GM06990 (cell line): Measurements from ENCODE around the gene FOXN3.

Source experiments
- DNase-seq: peaks from one replicate; pipeline ENCODE4 v3.0.0-alpha.2; 2011; ENCODE audit not compliant: insufficient read length; ENCODE audit errors: extremely low read depth
- H3K27me3 ChIP-seq: replicated peaks from 2 replicates; pipeline ENCODE4 v1.6.0; 2011; ENCODE audit warnings: low read length; ENCODE audit not compliant: control insufficient read depth, insufficient read depth
- H3K36me3 ChIP-seq: 2 replicates; pipeline ENCODE4 v1.5.1; 2011; ENCODE audit warnings: low read length; ENCODE audit not compliant: control insufficient read depth, insufficient read depth
- H3K4me3 ChIP-seq: replicated peaks from 2 replicates; pipeline ENCODE4 v1.5.1; 2011; ENCODE audit warnings: low read depth, mild to moderate bottlenecking, control low read depth, low read length
- CTCF ChIP-seq: IDR thresholded peaks from 2 replicates; pipeline ENCODE4 v1.5.1; 2011; ENCODE audit warnings: low read length, control low read depth, mild to moderate bottlenecking, inconsistent platforms; ENCODE audit not compliant: insufficient read depth, poor library complexity, severe bottlenecking

FOXN3 gene

DNA sequence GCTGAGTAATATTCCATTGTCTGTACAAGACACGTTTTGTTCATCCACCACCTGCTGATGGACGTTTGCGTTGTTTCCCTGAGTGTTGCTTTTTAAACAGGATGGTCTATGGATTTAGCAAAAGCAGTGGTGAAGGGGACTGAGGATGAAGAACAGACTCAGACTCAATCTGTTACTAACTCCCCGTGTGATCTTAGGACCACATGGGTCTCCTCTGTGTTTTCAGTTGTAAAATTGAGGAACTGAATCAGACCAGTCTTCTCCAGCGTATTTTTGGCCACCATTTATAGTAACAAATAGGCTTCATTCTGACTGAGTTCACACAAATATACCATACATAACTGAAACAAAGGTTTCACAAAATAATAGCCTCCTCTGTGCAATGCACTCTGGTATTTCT lies 85.6 kb downstream of the FOXN3 start:
- no peak for TF ChIP-seq CTCF
- DNase-seq = peak; percentile 78
- Histone ChIP-seq H3K4me3 (no peak overlapping the region), H3K27me3 (no peaks in the 10 kb centered on the region), H3K36me3 (no peaks in the 10 kb centered on the region)

- no peaks in the 10 kb centered on the region for H3K27me3 ChIP-seq
- no peak overlapping the region for H3K4me3 ChIP-seq
- TF ChIP-seq CTCF = no peak
- H3K36me3 ChIP-seq = no peaks in the 10 kb centered on the region; the same call in 1 of the 2 replicates
- DNase-seq = no peak
Observed at GRCh38 chr14:89330236-89331002, 86.6 kb downstream of the FOXN3 start.

GRCh38 chr14:89327771-89328212 lies 89.2 kb downstream of the FOXN3 start:
- no peaks in the 10 kb centered on the region for H3K27me3 ChIP-seq
- no peak overlapping the region for H3K4me3 ChIP-seq
- no peak for DNase-seq
- no peaks in the 10 kb centered on the region; the same call in 1 of the 2 replicates for H3K36me3 ChIP-seq
- TF ChIP-seq CTCF = no peak

DNA sequence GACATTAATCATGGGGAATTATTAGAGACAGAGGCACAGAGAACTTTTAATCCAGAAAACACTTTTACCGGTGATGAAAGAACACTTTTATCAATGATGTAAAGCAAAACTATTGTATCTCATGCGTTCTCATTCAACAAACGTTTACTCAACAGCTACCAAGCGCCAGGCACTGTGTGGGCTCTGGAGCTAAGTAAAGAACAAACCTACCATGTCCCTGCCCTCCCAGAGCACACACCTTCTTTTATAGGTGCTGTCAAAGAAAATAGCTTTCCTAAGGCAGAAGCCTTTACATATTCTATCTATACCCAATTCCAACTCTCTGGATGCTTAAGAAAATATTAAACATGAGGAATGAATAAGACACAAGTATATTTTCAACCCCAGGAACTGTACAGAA lies 91.1 kb downstream of the FOXN3 start:
- no peak for DNase-seq
- H3K4me3 ChIP-seq = no peak overlapping the region
- H3K36me3 ChIP-seq = no peaks in the 10 kb centered on the region; the same call in 1 of the 2 replicates
- H3K27me3 ChIP-seq = no peaks in the 10 kb centered on the region
- TF ChIP-seq CTCF = no peak

DNA sequence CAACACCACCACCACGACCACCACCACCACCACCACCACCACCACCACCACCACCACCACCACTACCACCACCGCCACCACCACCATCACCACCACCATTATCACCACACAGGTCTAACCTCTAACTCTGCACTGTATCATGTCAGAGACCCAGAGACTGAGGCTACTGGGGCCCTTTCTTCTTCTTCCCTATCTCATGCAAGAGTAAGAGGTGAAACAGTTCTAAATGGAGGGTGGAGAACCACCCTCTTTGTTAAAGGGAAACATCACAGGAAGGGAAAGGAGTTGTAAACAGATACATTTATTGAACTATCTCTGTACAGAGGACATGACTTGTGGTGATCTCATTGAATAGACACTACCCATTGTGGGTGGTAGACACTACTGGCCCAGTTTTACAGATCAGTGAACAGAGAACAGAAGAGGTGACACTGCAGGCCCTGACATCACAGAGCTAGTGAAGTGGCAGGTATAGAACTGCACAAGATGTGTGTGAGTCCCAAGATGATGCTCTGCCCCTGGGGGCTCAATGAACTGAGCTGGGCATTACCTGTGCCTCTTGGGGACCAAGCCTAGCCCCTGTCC lies 91.6 kb downstream of the FOXN3 start:
- Histone ChIP-seq H3K4me3 (no peak overlapping the region), H3K36me3 (no peaks in the 10 kb centered on the region; the same call in 1 of the 2 replicates)

More for the DNA sequence above, 91.6 kb downstream of the FOXN3 start:
- no peaks in the 10 kb centered on the region for H3K27me3 ChIP-seq
- TF ChIP-seq CTCF = no peak
- DNase-seq = no peak
